NCI-H2171 treated with DMSO at 0.1 percent for 48 hours (cell line): ENCODE results near the gene CORIN.
"Not testable (repeated sequence)": the region's sequence is repeated elsewhere in the genome, so short reads cannot be mapped to it uniquely, and the experiment has no call there.

Source experiments
- DNase-seq: peaks from one replicate; lab custom pipeline; 2025; lab: John Stamatoyannopoulos, UW

Gene CORIN

DNA sequence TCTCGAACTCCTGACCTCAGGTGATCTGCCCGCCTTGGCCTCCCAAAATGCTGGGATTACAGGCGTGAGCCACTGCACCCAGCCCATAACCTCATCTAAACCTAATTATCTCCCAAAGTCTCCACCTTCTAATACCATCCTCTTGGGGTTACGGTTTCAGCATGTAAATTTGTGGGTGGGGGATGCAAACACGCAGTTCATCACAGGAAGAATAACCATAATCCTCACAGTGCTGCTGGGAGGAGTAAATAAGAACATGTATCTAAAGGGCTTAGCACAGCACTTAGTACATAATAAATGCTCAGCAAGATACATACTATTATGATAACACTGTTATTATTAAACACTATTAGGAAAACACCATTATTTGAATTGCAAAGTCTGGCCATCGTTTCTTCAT, 116.4 kb downstream of the CORIN start:
- no peak for DNase-seq

DNA sequence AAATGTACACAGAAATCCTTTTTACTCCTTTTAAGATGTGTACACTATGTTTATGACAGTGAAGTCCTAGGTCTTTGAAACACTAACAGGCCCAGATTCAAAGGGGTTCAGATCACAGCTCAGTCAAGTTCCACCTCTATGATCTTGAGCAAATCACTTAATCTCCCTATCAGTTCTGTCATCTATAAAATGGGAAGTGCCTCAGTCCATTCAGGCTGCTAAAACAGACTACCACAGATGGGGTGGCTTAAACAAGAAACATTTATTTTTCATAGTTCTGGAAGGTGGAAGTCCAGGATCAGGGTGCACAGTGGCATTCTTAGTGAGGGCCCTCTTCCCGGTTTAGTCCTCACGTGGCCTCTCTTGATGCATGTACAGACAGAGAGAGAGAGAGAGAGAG, 117.1 kb downstream of the CORIN start:
- DNase-seq = no peak

DNA sequence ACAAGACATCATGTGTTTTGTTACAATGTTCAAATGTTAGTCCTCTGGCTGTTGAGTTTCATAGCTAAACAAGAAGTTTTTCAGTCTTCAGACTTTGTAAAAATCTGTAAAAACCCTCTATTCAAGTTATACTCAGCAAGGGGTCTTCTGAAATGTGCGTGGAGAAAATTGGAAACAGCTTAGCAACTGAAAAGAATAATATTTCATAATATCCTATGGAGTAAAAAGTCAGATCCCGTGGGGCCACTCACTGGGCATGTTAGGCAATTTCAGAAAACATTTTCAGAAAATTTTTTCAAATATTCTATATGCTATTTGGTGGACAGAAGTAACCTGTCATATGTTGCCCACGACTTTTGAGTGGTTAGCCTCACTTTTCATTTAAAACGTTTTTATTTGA, 118.3 kb downstream of the CORIN start:
- DNase-seq = no peak

DNA sequence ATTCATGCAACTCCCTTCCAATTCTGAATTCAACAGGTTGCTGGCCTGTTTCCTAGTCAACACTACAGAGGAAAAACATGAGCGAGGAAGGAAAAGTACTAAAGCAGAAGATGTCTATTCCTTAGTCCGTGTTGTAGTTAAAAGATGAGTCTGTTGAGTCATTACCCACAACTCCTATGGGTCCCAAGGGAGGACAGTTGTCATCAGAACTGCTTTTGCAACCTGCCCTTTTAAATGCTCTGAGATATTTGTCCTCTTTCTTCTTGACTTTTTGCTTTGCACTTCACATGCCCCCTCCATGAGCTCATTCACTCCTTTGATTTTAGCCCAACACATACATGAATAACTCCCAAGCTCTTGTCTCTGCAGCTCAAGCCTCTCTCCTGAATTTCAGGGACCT, 119.2 kb downstream of the CORIN start:
- DNase-seq = no peak

DNA sequence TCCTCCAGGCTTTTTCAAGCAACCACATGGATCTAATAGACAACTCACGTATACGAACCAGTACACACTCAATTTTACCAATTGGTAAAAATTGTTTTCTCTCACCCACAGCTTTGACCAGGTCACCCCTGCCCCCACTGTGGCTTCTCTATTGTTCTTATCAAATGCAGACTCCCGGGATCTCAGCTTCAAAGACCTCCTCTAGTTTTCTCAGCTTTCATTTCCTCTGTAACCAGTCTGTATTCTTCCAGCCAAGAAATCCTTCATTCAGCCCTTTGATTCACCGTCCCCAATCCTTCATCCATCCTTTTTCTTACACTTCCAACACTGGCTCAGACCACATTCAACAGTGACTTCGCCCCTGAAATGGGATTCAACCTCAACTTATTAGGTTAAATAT, 120.7 kb downstream of the CORIN start:
- DNase-seq = no peak

DNA sequence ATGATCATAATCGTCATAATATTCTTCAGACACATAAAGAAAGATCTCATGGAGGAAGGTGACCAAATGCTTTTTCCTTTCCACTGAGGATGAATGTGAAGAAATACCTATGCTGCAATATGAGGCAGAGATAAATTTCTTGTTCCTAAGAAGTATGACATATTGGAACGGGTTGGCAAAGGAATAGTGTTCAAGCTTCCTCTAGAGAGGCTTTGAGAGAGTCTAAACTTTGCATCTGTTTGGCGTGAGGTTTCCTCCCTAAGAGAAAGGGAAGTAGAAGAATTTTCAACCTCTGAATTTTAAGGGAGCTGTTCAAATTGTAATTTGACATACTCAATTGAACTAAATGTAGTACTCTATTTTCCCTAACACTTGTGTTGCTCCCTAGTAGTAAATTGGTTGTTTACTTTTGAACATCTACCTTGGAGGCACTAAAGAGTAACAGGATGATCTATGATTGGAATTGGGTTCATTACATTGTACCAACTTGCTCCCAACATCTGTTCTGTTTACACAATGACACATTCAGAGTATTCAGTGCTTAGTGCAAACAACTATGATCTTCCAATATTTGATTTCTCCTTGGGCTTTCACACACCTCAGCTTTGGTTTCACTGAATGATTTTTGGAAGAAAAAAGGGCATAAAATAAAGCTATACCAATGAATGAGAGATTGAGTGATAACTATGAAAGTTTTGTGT, 122.0 kb downstream of the CORIN start:
- no peak for DNase-seq

DNA sequence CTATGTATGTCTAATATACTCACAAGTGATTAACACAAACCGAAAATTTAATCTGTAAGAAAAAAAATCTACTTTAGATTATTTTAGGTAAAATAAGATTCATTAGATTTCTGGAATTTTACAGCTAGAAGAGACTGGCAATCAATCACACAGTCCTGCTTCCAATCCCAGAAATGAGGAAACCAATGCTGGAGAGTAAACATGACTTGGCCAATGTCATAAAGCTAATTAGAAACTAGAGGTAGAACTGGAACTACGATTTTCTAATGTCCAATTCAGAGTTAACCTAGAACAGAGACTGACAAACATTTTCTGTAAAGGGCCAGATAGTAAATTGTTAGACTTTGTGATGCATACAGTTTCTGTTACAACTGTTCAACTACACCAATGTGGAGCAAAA, 123.6 kb downstream of the CORIN start:
- no peak for DNase-seq

DNA sequence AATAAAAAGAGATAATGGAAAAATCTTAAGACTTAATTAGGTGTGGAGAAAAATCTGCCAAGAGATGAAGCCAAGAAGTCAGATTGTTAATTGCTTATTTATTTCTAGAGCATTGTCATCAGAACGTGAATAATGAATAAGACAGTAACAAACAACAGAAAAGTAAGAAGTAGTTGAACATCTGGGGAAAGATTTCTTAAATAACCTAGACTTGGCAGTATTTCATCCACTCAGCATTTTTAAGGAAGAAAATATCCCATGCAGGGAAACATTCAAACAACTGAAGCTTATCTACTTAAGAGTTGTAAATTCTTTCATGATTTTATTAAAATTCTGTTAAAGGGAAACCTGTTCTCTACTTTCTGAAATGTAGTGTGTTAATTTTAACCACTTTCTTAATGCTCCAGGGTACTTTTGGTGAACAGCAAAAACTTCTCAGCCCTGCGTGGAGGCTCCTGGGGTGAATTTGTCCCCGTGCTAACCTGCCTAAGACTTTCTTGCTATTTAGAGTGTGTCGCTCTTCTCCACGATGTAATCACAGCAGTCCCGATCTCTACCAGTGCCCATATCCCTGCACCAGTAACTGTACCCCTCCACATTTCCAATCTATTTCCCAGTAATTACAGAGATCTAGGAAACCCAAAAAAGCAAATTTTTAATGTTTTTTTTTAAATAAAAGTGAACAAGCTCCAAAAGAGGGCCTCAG, 124.6 kb downstream of the CORIN start:
- DNase-seq = no peak

DNA sequence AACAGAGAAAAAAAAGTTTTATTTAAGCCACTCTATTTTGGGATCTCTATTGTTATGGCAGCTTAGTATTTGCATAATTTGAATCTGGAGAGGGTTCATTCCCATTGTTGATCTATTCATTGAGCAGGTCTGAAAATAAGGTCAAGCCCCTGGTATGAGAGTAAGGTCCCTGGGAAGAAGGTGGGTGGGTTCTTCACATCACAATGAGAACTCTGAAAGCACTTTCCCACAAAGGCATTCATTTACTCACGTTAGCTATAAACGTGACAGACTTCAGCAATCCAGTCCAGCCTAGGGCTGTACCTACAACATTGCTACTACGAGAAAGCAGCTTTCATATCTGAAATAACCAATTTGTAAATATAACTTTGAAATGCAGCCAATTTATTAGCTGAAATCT, 126.2 kb downstream of the CORIN start:
- DNase-seq = no peak

DNA sequence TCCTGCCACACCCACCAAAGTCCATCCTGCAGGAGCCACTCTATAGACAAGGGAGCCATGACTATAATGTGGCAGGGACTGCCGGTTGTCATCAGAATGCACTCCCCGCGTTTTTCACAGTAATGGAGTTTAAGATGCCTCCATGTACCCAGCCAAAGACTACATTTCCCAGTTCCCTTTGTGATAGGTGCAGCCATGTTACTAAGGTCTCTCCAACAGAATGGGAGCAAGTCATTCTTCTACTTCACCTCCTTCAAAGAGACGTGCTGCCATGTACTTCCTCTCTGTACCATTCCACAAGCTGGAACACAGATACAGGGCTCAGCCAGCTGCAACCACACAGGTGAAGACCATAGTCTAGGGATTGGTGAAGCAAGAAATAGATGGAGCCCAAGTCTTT, 126.7 kb downstream of the CORIN start:
- no peak for DNase-seq

DNA sequence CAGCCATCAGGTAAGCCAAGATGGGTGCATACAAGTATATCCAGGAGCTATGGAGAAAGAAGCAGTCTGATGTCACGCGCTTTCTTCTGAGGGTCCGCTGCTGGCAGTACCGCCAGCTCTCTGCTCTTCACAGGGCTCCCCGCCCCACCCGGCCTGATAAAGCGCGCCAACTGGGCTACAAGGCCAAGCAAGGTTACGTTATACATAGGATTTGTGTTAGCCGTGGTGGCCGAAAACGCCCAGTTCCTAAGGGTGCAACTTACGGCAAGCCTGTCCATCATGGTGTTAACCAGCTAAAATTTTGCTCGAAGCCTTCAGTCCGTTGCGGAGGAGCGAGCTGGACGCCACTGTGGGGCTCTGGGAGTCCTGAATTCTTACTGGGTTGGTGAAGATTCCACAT, 131.5 kb downstream of the CORIN start:
- not testable (repeated sequence) for DNase-seq

DNA sequence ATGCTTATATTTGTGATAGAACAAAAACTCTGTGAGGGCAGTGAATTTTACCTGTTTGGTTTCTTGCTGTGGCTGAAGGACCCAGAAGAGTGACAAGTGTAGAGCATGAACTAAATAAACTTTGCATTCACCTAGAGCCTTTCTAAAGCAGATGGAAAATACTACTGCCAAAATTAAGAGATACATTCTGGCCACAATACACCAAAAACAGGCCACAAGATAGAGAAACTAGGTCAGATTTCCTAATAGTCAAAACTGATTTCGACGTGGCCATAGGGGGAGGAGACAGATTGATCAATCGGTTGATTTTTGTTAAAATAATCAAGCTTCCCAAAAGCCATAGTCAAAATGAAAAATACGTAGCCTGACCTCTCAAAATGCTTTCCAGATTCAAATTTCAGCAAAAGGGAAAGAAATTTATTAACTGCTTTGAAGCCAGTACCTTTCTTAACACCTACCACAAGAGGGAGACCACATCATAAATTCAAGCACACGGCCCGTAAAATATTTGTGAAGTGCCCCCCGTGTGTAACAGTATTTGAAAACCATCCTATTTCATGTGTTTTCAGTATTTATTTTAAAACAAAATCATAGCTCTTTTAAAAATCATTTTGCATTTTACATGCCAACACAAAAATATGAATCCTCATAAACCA, 132.4 kb downstream of the CORIN start:
- DNase-seq = no peak

DNA sequence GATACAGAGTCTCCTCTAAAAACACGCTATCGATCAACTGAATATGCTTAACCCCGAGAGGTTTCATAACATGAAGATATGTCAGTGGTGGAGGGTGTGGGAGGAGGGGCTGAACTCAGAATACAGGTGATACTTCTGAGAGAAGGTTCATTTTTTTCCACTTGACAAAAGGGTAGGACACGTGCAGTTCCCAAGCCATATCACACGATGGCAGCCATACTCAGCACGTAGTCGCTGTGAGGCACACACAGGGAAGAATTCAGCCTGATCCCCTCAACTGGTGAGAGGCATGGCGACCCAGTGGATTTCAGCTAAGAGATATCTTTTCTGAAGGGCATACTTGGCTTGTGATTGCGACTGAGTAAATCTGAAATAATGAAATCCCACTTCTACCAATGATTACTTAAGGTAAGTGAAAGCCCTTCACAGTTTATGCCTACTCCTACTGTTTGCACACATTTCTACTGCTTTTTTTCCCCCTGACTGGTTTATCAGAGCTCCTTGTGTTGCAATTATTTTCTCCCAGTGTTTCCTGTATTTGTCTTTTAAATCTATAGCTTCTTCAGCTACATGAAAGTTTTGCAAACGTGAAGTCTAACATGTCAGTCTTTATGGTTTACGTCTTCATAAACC, 133.1 kb downstream of the CORIN start:
- peak; percentile 1 for DNase-seq

DNA sequence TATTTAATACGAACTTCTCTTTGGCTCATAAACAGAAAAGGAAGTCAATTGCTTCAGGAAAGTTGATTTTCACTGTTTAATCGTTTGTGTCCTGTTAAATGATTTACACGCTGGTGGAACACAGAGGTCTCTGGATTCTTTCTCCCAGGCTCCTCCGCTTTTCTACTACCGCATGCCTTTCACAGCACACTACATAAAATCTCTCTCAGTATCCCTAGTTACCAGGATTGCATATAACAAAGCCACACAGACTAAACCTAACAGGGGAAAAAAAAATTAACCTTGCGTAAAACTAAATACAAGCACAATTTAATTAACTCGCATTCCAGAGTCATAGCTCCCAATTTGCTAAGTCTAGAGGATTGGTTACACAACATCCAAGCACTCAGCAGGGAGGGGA, 133.9 kb downstream of the CORIN start:
- DNase-seq = no peak

DNA sequence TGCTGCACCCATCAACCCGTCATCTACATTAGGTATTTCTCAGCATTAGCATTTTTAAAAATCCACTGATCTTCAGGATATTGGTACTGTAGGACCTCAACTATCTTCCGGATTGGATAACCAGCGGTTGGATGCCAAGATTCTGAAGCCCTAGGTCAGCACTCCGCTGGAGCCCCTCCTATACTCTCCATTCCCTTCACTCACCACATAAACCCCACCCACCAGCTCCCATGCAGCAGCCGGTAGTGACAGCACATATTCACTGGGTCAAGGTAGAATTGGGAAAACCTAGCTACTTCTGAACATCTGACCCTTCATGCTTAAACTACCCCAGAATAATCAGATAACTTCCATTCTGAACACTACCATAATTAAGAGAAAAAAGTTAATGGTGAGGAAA, 134.9 kb downstream of the CORIN start:
- no peak for DNase-seq

DNA sequence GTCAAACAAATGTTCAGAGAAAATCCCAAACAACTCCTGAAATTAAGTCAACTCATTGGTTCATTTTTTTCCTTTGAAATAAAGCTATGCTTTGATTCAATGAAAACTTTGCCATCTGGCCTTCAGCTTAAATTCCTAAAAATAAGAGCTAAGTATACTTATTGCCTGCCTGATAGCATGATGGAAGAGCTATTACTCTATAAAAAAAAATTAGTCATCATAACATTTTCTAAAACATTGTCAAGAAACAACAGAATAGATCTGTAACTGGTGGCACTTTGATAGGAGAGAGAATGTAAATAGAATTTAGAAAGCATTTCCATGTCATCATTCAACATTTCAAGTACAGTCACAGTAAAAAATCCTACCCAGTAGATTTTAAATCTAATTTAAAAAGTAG, 136.6 kb downstream of the CORIN start:
- DNase-seq = no peak

DNA sequence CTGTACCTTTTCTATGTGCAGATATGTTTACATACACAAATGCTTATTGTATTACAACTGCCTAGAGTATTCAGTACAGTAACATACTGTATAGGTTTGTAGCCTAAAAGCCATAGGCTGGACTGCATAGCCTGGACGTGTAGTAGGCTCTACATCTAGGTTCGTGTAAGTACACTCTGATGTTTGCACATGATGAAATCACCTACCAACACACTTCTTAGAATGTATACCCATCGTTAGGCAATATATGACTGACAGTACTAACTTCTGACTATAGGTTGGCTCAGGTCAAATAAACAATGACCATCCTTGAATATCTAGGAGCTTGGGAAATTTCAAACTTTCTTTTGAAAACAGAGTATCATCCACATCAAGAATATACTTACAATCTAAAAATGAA, 139.0 kb downstream of the CORIN start:
- DNase-seq = no peak

DNA sequence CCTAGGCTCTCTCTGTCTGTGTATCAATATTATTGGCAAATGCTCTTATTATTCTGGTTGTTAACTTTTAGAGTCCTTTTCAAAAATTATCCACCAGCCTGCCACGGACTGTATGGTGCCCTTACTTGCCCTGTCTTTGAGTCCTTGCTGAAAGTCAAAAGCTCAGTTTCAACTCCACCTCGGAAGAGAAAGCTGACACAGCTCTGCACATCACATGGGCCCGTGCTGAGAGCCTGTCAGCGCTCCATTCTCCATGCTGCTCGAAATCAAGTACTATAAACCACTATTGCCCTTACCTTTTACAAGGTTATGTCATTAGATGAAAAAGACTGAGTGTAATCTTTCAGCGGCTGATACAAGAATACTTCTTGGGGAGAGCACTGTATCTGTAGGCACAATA, 141.0 kb downstream of the CORIN start:
- DNase-seq = no peak

DNA sequence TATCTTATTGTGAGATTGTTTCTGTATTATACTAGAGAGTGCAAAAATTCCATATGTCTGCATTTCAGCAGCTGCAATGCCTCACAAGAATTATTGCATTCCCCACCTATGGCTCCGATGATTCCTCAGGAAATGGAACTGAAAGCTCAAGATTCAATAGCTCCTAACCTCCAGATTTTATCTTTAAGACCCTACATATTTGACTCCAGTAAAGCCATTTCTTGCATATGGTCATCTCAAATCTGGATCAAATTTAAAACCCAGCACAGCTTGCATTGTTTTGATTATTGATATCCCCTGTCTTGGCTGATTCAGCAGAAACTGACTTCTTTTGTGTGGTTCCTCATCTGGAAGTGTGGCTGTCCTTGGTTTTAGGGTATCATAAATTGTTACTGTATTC, 142.6 kb downstream of the CORIN start:
- DNase-seq = no peak

DNA sequence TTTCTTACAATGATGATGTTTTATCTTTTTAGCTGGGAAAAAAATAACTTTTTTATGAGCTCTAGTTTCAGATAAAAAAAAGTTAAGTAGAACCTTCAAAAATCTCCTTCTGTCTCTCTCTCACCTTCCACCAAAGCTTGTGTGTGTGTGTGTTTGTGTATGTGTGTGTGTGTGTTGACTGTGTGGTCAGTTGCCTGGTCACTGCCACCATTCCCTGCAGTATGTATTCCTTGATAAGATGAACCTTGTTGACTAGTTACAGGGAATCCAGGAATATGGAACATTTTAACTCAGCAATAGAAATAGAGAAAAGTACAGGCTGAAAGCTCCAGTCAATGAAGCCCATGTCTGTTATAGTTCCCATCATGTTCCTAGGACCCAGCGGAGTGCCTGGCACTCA, 143.5 kb downstream of the CORIN start:
- no peak for DNase-seq

DNA sequence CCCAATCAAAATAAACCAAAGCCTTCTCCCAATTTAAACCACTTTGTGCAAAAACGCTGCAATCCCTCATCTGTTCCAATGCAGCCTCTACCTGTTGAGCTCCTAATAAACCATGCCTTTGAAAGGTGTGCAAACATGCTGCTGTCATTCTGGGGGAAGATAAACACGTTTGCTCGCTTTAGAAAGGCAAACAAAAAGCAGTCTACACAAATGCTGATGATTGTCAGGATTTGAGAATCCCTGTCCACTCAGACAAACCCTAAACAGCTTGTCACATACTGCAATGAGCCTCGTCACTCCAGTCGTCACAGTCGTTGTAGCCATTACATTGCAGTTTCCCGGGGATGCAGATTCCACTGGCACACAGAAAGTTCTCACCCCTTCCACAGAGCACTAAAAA, 145.2 kb downstream of the CORIN start:
- DNase-seq = no peak

DNA sequence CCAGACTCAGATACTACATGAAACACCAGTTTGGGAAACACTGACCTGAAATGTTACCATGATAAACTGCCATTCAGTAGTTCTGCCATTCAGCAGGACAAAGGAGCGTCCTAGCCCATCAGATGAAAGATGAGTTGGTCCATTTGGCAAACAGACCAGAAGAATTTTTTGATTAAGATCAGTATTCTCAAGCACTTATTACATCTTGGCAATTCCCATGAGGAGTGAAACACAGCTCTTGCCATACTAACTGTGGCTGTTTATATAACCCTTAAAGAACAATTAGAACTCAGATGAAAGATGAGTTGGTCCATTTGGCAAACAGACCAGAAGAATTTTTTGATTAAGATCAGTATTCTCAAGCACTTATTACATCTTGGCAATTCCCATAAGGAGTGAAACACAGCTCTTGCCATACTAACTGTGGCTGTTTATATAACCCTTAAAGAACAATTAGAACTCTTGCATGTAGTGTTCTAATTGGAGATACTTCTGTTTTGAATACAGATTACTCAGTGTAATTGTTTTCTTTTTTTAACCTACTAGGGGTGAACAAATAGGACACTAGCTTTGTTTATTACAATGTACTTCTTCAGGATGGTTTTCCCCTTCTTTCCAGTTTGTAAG, 146.0 kb downstream of the CORIN start:
- not testable (repeated sequence) for DNase-seq

DNA sequence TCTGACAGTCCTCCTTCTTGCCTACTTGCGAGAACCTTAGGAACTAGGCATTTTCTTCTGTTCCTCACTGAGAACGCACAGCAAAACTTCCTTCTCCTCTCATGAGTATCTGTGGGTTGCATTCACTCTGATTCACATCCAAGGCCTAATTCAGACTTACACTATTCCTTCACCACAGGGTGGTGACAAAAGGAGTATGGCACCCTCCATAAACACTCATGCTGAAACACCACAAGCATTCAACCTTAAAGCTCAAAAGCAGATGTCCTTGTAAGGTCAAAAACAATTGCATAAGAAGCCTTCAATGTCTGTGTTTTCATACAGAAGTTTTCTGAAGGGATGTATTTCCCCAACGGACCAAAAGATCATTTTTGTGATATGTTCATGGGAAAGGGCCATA, 147.3 kb downstream of the CORIN start:
- DNase-seq = no peak
